H9 (cell line): ENCODE data around the gene C12orf57. TPM values are rescaled to one million over a fixed set of nuclear protein-coding genes. Genes with fewer than 3 reads are reported as not detected.

Experiments used
- DNase-seq: peaks from one replicate; pipeline ENCODE4 v3.0.0-alpha.2; 2017
- H2AFZ ChIP-seq: one replicate; pipeline ENCODE4 v1.6.1; 2013; ENCODE audit warnings: mild to moderate bottlenecking, low read length, control low read depth, moderate library complexity
- H2AK5ac ChIP-seq: 2 replicates; pipeline ENCODE4 v1.6.1; 2013; ENCODE audit warnings: low read length, control low read depth, mixed read lengths; ENCODE audit not compliant: insufficient read length
- H2BK120ac ChIP-seq: one replicate; pipeline ENCODE4 v1.6.1; 2013; ENCODE audit warnings: low read depth, mild to moderate bottlenecking, low read length, control low read depth, inconsistent platforms; ENCODE audit not compliant: poor library complexity, severe bottlenecking
- H2BK12ac ChIP-seq: 2 replicates; pipeline ENCODE4 v1.6.1; 2013; ENCODE audit warnings: low read length, control low read depth, mixed read lengths, low read depth; ENCODE audit not compliant: insufficient read length
- H2BK15ac ChIP-seq: 2 replicates; pipeline ENCODE4 v1.6.1; 2013; ENCODE audit warnings: low read depth, low read length, control low read depth
- H2BK20ac ChIP-seq: one replicate; pipeline ENCODE4 v1.6.1; 2013; ENCODE audit warnings: low read depth, mild to moderate bottlenecking, low read length, control low read depth, inconsistent platforms; ENCODE audit not compliant: poor library complexity, severe bottlenecking
- H2BK5ac ChIP-seq: 2 replicates; pipeline ENCODE4 v1.6.1; 2013; ENCODE audit warnings: low read length, control low read depth, mixed read lengths; ENCODE audit not compliant: insufficient read length
- H3K14ac ChIP-seq: 2 replicates; pipeline ENCODE4 v1.6.1; 2013; ENCODE audit warnings: low read length, control low read depth; ENCODE audit not compliant: insufficient read depth
- H3K18ac ChIP-seq: 2 replicates; pipeline ENCODE4 v1.6.1; 2013; ENCODE audit warnings: low read depth, mild to moderate bottlenecking, mixed read lengths, low read length, control low read depth; ENCODE audit not compliant: insufficient read length
- H3K23ac ChIP-seq: 2 replicates; pipeline ENCODE4 v1.6.1; 2013; ENCODE audit warnings: low read length, control low read depth, mixed read lengths, low read depth; ENCODE audit not compliant: insufficient read length
- H3K23me2 ChIP-seq: 2 replicates; pipeline ENCODE4 v1.6.1; 2013; ENCODE audit warnings: low read depth, mild to moderate bottlenecking, mixed read lengths, low read length, control low read depth; ENCODE audit not compliant: insufficient read length, poor library complexity, severe bottlenecking
- H3K27ac ChIP-seq: 2 replicates; pipeline ENCODE4 v1.5.1; 2013; ENCODE audit warnings: low read length, control low read depth, mixed read lengths, low read depth; ENCODE audit not compliant: insufficient read length
- H3K27me3 ChIP-seq: 2 replicates; pipeline ENCODE4 v1.6.1; 2013; ENCODE audit warnings: low read length, control low read depth, inconsistent platforms; ENCODE audit not compliant: insufficient read depth
- H3K4ac ChIP-seq: 2 replicates; pipeline ENCODE4 v1.6.1; 2013; ENCODE audit warnings: low read depth, mild to moderate bottlenecking, control low read depth, inconsistent platforms, low read length, moderate library complexity
- H3K4me1 ChIP-seq: 2 replicates; pipeline ENCODE4 v1.6.1; 2013; ENCODE audit warnings: low read length, control low read depth, inconsistent platforms; ENCODE audit not compliant: insufficient read depth
- H3K4me2 ChIP-seq: 2 replicates; pipeline ENCODE4 v1.6.1; 2013; ENCODE audit warnings: low read length, control low read depth, mixed read lengths; ENCODE audit not compliant: insufficient read length, insufficient read depth
- H3K56ac ChIP-seq: 2 replicates; pipeline ENCODE4 v1.6.1; 2013; ENCODE audit warnings: low read depth, mild to moderate bottlenecking, mixed read lengths, low read length, control low read depth; ENCODE audit not compliant: insufficient read length
- H3K79me1 ChIP-seq: 2 replicates; pipeline ENCODE4 v1.6.1; 2013; ENCODE audit warnings: low read depth, mild to moderate bottlenecking, moderate library complexity, low read length, control low read depth, inconsistent platforms; ENCODE audit not compliant: insufficient read depth, poor library complexity, severe bottlenecking
- H3K79me2 ChIP-seq: 2 replicates; pipeline ENCODE4 v1.6.1; 2013; ENCODE audit warnings: low read length, control low read depth, inconsistent platforms; ENCODE audit not compliant: insufficient read depth
- H3K9ac ChIP-seq: 2 replicates; pipeline ENCODE4 v1.6.1; 2013; ENCODE audit warnings: low read length, control low read depth, mixed read lengths; ENCODE audit not compliant: insufficient read length; ENCODE audit errors: extremely low read depth
- H3K9me3 ChIP-seq: one replicate; pipeline ENCODE4 v1.6.1; 2013; ENCODE audit warnings: low read depth, low read length, inconsistent platforms; ENCODE audit not compliant: control insufficient read depth
- H3T11ph ChIP-seq: one replicate; pipeline ENCODE4 v1.6.1; 2013; ENCODE audit warnings: mild to moderate bottlenecking, low read length, control low read depth, inconsistent platforms
- H4K20me1 ChIP-seq: one replicate; pipeline ENCODE4 v1.6.1; 2013; ENCODE audit not compliant: control insufficient read depth, insufficient read length, insufficient read depth
- H4K5ac ChIP-seq: 2 replicates; pipeline ENCODE4 v1.6.1; 2013; ENCODE audit warnings: low read depth, mild to moderate bottlenecking, mixed read lengths, low read length, control low read depth; ENCODE audit not compliant: insufficient read length
- H4K8ac ChIP-seq: replicated peaks from 2 replicates; pipeline ENCODE4 v1.6.1; 2013; ENCODE audit warnings: low read length, control low read depth, mixed read lengths, low read depth; ENCODE audit not compliant: insufficient read length
- H4K91ac ChIP-seq: 2 replicates; pipeline ENCODE4 v1.6.1; 2013; ENCODE audit warnings: low read depth, mild to moderate bottlenecking, moderate library complexity, mixed read lengths, low read length, control low read depth; ENCODE audit not compliant: insufficient read length
- H3K27ac Mint-ChIP-seq, 3 experiments: 2 replicates in 2 of 3; 3 replicates in 1 of 3; pipeline ENCODE4 v1.8.0; 2020 to 2021; ENCODE audit warnings: mixed read lengths in 3 of 3, mild to moderate bottlenecking in 1 of 3, moderate library complexity in 1 of 3
- H3K27me3 Mint-ChIP-seq: 2 replicates; pipeline ENCODE4 v1.8.0; 2021; ENCODE audit warnings: low read depth, mild to moderate bottlenecking, moderate library complexity, mixed read lengths
- H3K36me3 Mint-ChIP-seq, 3 experiments: 2 replicates in 2 of 3; 3 replicates in 1 of 3; pipeline ENCODE4 v1.8.0; 2020 to 2021; ENCODE audit warnings: low read depth in 3 of 3, mixed read lengths in 3 of 3; ENCODE audit not compliant: insufficient read depth in 1 of 3
- H3K4me1 Mint-ChIP-seq, 2 experiments: 2 replicates each; pipeline ENCODE4 v1.8.0; 2020; ENCODE audit warnings: mixed read lengths in 2 of 2
- H3K4me3 Mint-ChIP-seq, 2 experiments: 2 replicates in 1 of 2; 3 replicates in 1 of 2; pipeline ENCODE4 v1.8.0; 2020 to 2021; ENCODE audit warnings: mild to moderate bottlenecking in 2 of 2, mixed read lengths in 2 of 2, moderate library complexity in 1 of 2
- H3K9me3 Mint-ChIP-seq, 2 experiments: 2 replicates in 1 of 2; 3 replicates in 1 of 2; pipeline ENCODE4 v1.8.0; 2020; ENCODE audit warnings: mild to moderate bottlenecking in 2 of 2, mixed read lengths in 2 of 2, moderate library complexity in 1 of 2
- WGBS: extraction: QIAGEN DNeasy Blood & Tissue Kit; methylation state at CpG from one replicate; pipeline ENCODE4 v1.1.7; 2013; ENCODE audit warnings: missing lambda C conversion rate, low lambda C conversion rate, mixed read lengths; ENCODE audit not compliant: insufficient read length; ENCODE audit errors: extremely low coverage; 5-methylcytosine and 5-hydroxymethylcytosine counted together
- total RNA-seq: library from RNA; stranded (reverse); gene quantifications from 2 replicates; pipeline ENCODE4 v1.2.1, GENCODE V29; 2021
- TF ChIP-seq, protein P1 (sequence below): fragments of 200-600 bp; sonication (generic); conservative IDR thresholded peaks from 3 replicates; pipeline ENCODE4 v1.8.0; 2021; ENCODE audit warnings: antibody characterized with exemption, mild to moderate bottlenecking

Gene C12orf57
- total RNA-seq, 1 experiment from 2014 or later: 195 TPM

GRCh38 chr12:6963791-6964413, 20.1 kb downstream of the C12orf57 start:
- Histone ChIP-seq H3K4me2 (peak overlapping the region; percentile 72), H3K14ac (peak overlapping the region; percentile 61), H2BK20ac (no peak overlapping the region), H3K27ac (peak overlapping the region; percentile 34), H3K23me2 (peaks cover 17% of the 10 kb centered on the region), H4K5ac (no peak overlapping the region), H4K8ac (no peak overlapping the region), H3K23ac (no peak overlapping the region), H3K18ac (peak overlapping the region; percentile 39), H3K56ac (no peak overlapping the region), H2BK15ac (no peak overlapping the region), H3K79me2 (peaks cover 2% of the 10 kb centered on the region; the same call in 1 of the 2 replicates), H3T11ph (no peak overlapping the region), H2BK5ac (no peak overlapping the region), H4K20me1 (peaks cover 2% of the 10 kb centered on the region), H2AFZ (no peak overlapping the region), H3K4me1 (peaks cover 6% of the 10 kb centered on the region; the same call in 1 of the 2 replicates), H2BK120ac (no peak overlapping the region), H4K91ac (no peak overlapping the region), H3K4ac (no peak overlapping the region), H2BK12ac (no peak overlapping the region), H3K9me3 (no peaks in the 10 kb centered on the region), H2AK5ac (no peak overlapping the region), H3K79me1 (peaks cover 4% of the 10 kb centered on the region), H3K9ac (peak overlapping the region; percentile 48), H3K27me3 (no peaks in the 10 kb centered on the region)
- Mint-ChIP-seq H3K9me3 (no peaks in the 10 kb centered on the region; a peak in 1 of 5 replicates), H3K36me3 (peaks cover 31 to 48% (median 37%) of the 10 kb centered on the region in 3 experiments), H3K27ac (peak overlapping the region; percentile 59 to 92 (median 92); a peak in 5 of 7 replicates), H3K4me3 (peak overlapping the region in 1 of 2 experiments; percentile 82; a peak in 3 of 5 replicates), H3K4me1 (peaks cover 50 to 64% of the 10 kb centered on the region in 2 experiments), H3K27me3 (no peaks in the 10 kb centered on the region)
- peak; percentile 49 for DNase-seq
- TF ChIP-seq, protein P1, sequence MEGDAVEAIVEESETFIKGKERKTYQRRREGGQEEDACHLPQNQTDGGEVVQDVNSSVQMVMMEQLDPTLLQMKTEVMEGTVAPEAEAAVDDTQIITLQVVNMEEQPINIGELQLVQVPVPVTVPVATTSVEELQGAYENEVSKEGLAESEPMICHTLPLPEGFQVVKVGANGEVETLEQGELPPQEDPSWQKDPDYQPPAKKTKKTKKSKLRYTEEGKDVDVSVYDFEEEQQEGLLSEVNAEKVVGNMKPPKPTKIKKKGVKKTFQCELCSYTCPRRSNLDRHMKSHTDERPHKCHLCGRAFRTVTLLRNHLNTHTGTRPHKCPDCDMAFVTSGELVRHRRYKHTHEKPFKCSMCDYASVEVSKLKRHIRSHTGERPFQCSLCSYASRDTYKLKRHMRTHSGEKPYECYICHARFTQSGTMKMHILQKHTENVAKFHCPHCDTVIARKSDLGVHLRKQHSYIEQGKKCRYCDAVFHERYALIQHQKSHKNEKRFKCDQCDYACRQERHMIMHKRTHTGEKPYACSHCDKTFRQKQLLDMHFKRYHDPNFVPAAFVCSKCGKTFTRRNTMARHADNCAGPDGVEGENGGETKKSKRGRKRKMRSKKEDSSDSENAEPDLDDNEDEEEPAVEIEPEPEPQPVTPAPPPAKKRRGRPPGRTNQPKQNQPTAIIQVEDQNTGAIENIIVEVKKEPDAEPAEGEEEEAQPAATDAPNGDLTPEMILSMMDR: no peak
- no CpG with 5 or more reads among the region's 17 CpGs for whole genome bisulfite sequencing
